GM12873 (cell line): ENCODE results near the gene TBCEL.

ENCODE experiments used
- CTCF ChIP-seq: IDR thresholded peaks from 2 replicates; pipeline ENCODE4 v1.5.1; 2012; ENCODE audit warnings: low read depth, mild to moderate bottlenecking, moderate library complexity, low read length, control low read depth; ENCODE audit not compliant: insufficient read depth; ENCODE audit errors: missing control alignments

TBCEL gene

DNA sequence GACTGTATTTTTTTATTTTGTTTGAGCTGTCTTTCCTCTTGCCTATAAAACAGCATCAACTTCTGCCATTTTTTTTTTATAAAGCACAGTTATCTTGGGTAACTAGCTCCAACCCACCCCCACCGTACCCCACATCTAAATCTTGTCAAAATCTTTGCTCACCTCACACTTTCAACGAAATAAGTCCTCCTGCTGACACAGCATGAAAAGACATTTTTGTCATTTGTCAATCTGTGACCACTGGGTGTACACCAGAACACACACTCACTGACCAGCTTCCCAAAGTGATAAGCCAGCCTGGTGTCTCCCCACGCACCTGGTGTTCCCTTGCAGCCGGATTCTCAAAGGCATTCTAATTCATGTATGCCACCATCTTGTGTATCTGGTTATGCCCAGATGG, 75.5 kb downstream of the TBCEL start:
- TF ChIP-seq CTCF: no peak

DNA sequence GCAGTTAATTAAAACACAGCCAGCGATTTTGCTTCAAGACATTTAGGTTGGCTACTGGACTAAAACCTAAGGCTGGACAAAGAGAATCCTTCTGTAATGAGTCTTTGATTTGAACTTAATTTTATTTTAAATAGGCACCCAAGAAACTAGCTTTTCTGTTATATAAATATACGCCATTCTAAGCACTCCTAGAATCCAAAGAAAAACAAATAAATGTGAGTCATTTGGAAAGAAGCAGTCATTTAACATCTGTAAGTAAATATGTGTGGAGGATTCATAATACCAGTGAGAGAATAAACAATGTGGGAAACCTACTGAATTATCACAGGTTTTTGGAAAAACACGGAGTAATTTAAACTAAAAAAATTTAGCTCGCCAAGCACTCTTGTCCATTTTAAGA, 76.0 kb downstream of the TBCEL start:
- TF ChIP-seq CTCF: no peak

DNA sequence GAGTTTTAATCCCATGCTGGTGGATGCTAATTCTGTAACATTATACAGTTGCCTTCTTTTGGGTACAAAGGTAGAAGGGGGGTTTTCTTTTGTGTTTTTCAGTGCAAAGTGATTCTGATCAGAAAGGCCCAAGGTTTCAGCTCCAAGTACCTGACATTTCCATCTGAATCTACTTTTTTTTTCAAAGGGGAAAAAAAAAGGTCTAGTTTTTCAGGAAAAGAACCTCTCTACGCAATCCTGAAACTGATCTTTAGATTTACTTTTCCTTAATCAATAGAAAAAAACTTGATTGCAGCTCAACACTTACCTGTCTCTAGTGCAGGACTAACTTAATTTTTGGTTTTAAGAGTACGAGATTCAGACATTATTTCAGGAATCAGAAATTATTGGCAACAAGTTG, 77.0 kb downstream of the TBCEL start, which contains the start of gene TECTA:
Gene TECTA (plus strand): TSS at position 301 of the 400 bp plus-strand sequence. CDS start 1,423 bp downstream, outside the sequence.
- no peak for TF ChIP-seq CTCF

DNA sequence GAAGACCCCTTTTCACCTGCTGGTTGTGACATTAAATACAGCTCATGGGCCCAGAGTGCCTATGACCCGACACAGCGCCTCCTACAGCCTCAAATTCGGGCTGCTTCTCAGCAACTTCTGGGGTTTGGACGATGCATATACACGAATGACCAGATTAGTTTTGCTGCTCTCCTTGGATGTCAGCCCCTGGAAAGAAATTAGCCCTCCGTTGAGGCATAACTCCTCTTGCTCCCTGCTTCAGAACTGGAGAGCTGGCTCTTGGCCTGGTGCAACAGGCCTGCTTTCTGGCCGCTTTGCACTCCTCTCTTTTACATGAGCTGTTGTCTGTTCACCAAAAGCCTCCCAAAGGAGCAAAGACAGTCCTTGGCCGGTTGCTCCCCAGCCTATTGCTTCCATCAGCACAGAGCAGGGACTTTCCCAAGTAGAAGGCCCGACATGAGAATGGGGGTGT, 80.4 kb downstream of the TBCEL start:
- TF ChIP-seq CTCF: peak; percentile 31

DNA sequence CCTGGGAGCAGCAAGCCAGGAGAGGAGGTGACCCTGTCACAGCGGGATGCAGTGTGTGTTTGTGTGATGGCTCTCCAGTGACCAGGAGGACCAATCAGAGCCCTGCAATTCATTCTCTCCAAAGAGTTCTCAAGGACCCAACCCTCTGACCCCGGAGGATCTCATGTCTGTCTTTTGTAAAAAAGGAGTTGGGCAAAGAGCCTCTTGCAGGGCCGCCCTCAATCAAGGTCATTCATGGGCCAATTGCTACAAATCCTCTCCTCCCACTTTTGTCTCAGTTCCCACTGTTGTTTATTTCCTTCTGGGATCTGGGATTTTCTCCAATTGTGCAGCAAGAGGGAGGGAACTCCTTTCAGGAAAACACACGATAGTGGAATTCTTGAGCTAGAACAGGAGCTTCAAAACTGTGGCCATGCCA, 81.2 kb downstream of the TBCEL start:
- TF ChIP-seq CTCF: no peak

DNA sequence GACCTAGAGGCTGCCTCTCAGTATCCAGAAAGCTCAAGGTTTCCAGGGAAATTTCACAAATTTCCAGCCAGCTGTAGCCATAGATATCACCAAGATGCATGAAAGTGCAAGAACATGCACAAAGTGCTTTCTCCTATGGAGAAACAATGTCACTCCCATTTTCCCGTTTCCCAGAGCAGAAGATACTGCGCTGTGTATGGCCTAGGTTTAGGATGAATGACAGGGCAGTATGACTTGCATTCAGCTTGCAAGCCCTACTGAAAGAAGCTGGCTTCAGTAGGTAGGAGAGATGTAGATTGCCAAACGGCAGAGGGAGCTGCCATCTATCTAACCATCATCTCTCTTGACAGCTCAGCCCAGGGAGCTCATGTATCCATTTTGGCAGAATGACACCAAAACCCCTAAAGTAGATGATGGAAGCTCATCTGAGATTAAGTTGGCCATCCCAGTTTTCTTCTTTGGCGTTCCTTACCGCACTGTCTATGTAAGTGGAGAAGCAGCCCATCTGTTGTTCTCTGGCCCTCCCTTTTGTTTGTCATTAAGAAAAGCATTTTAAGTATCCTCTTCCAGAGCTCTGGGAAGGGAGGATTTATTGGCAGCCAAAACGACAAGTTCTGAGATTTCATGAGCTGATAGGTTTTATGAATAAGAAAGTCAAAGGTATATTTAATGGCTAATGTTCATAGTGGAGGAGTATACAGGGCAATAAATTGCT, 81.7 kb downstream of the TBCEL start:
- no peak for TF ChIP-seq CTCF

- TF ChIP-seq CTCF: no peak
Measured at GRCh38 chr11:121106812-121107211, 82.9 kb downstream of the TBCEL start.
